ENCODE measurements around the gene C11orf97. TPM values are rescaled to one million over a fixed set of nuclear protein-coding genes. Genes with fewer than 3 reads are reported as not detected.
A peak's percentile ranks its signal among the peaks of the same experiment; 100 is the strongest.

C11orf97 gene
- total RNA-seq, 1 donor from 2014 or later = not detected

GRCh38 chr11:94526645-94527438 is 14.6 kb downstream of the C11orf97 start:
- no peaks in the 10 kb centered on the region for H3K36me3 ChIP-seq
- H3K4me1 ChIP-seq = no peaks in the 10 kb centered on the region
- no peak for TF ChIP-seq CTCF (IDR thresholded peaks at IDR 0.05; ENCODE audit: borderline replicate concordance)
- no peaks in the 10 kb centered on the region for H3K9me3 ChIP-seq (replicated peaks)
- H3K27me3 ChIP-seq (ENCODE audit: low read depth) = peaks cover 33% of the 10 kb centered on the region
- no peak overlapping the region for H3K4me3 ChIP-seq
- H3K27ac ChIP-seq (replicated peaks) = no peak overlapping the region
- DNase-seq = no peak
- intact Hi-C loops (cut with micrococcal nuclease) = no loop called here

- Histone ChIP-seq H3K36me3 (no peaks in the 10 kb centered on the region), H3K4me1 (no peaks in the 10 kb centered on the region), H3K9me3 (replicated peaks) (no peaks in the 10 kb centered on the region), H3K4me3 (no peak overlapping the region), H3K27me3 (ENCODE audit: low read depth) (peaks cover 36% of the 10 kb centered on the region), H3K27ac (replicated peaks) (no peak overlapping the region)
- no peak for DNase-seq
- intact Hi-C loops (cut with micrococcal nuclease) = no loop called here
- TF ChIP-seq CTCF (IDR thresholded peaks at IDR 0.05; ENCODE audit: borderline replicate concordance) = no peak
These were observed 16.3 kb downstream of the C11orf97 start for GRCh38 chr11:94528551-94528950.

- Histone ChIP-seq H3K27ac (replicated peaks) (no peak overlapping the region), H3K9me3 (replicated peaks) (no peaks in the 10 kb centered on the region)
- TF ChIP-seq CTCF (IDR thresholded peaks at IDR 0.05; ENCODE audit: borderline replicate concordance) = no peak
These were observed 19.9 kb downstream of the C11orf97 start for GRCh38 chr11:94532211-94532610.

GRCh38 chr11:94533206-94533605 is 20.9 kb downstream of the C11orf97 start:
- DNase-seq = no peak
- no peaks in the 10 kb centered on the region for H3K36me3 ChIP-seq
- no peaks in the 10 kb centered on the region for H3K9me3 ChIP-seq (replicated peaks)
- H3K27ac ChIP-seq (replicated peaks) = peak overlapping the region; percentile 52
- TF ChIP-seq CTCF (IDR thresholded peaks at IDR 0.05; ENCODE audit: borderline replicate concordance) = no peak
- H3K4me3 ChIP-seq = no peak overlapping the region
- H3K4me1 ChIP-seq = no peaks in the 10 kb centered on the region
- intact Hi-C loops (cut with micrococcal nuclease) = no loop called here
- peaks cover 13% of the 10 kb centered on the region for H3K27me3 ChIP-seq (ENCODE audit: low read depth)

More at GRCh38 chr11:94532211-94532610, 19.9 kb downstream of the C11orf97 start:
- Histone ChIP-seq H3K27me3 (ENCODE audit: low read depth) (peaks cover 15% of the 10 kb centered on the region), H3K4me1 (no peaks in the 10 kb centered on the region), H3K4me3 (no peak overlapping the region), H3K36me3 (no peaks in the 10 kb centered on the region)
- intact Hi-C loops (cut with micrococcal nuclease) = no loop called here
- no peak for DNase-seq

GRCh38 chr11:94533696-94534630 is 21.7 kb downstream of the C11orf97 start:
- Histone ChIP-seq H3K4me3 (peak overlapping the region; percentile 2), H3K9me3 (replicated peaks) (no peaks in the 10 kb centered on the region), H3K36me3 (no peaks in the 10 kb centered on the region), H3K4me1 (no peaks in the 10 kb centered on the region), H3K27ac (replicated peaks) (peak overlapping the region; percentile 52), H3K27me3 (ENCODE audit: low read depth) (peaks cover 6% of the 10 kb centered on the region)
- intact Hi-C loops (cut with micrococcal nuclease) = no loop called here
- TF ChIP-seq CTCF (IDR thresholded peaks at IDR 0.05; ENCODE audit: borderline replicate concordance) = no peak
- DNase-seq = peak; percentile 26

All from left ventricle myocardium inferior (tissue), 1 donor.